Measurements from ENCODE around the gene ZBTB26. TPM values are rescaled to one million over a fixed set of nuclear protein-coding genes. Genes with fewer than 3 reads are reported as not detected.

ZBTB26 gene
- total RNA-seq, 1 donor from 2014 or later = 6.5 TPM

DNA sequence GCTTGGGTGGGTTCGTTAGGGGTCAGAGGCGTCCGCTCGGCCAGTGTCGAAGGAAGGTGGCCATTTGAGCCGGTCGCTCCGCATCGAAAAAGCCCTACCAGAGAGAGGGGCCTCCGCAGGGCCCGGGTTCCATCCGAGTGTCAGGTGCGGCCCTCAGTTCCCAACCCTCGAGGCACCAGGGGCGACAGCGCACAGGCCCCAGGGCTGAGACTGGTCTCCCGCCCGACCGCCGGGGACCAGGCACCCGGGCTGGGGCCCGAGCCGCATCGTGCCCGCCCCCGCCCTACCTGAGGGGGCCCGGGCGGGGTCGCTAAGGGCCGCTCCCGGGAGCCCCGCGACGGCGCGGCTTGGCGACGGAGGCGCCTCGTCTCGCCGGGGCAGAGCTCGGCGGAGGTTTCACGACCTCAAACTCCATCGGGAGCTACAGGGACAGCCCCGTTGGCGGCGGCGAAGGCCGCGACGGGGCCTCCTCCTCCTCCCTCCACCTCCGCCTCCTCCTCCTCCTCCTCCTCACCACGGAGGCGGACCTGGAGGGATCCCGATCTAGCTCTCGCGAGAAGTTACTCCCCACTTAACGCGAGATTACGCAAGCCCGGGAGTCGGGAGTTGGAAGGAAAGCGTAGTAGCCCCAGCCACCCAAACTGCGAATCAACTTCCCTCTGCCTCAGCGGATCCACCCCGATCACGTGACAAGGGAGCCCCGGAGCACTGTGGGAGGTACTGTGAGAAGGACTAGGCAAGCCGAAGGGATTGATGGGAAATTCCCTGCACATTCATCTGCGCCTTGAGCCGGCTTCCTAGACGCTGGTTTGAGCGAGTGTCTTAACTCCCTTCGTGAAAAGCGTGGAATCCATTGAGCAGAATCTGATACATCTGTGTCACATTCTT lies 26.2 kb downstream of the ZBTB26 start, which contains the start of gene RC3H2:
TSS of gene RC3H2 (minus strand) at position 537 of the 888 bp plus-strand sequence. CDS start 7,850 bp downstream, outside the sequence.
- no peaks in the 10 kb centered on the region for H3K9me3 Mint-ChIP-seq (ENCODE audit: unreplicated experiment)
- Histone ChIP-seq H3K9me3 (ENCODE audit: insufficient read depth, low read depth, low read length) (no peaks in the 10 kb centered on the region), H3K79me2 (ENCODE audit: insufficient read depth, low read length) (peaks cover 60% of the 10 kb centered on the region), H3K4me3 (ENCODE audit: insufficient read depth, low read depth, low read length) (peak within 1 kb of the TSS; percentile 90), H2AFZ (ENCODE audit: low read depth, low read length) (peak within 1 kb of the TSS; percentile 71), H3K36me3 (ENCODE audit: insufficient read depth, low read length) (peaks cover 3% of the 10 kb centered on the region), H3K27me3 (ENCODE audit: insufficient read depth, low read length) (no peaks in the 10 kb centered on the region), H3K4me2 (ENCODE audit: low read length) (peak within 1 kb of the TSS; percentile 89), H3K9ac (ENCODE audit: low read length) (peak within 1 kb of the TSS; percentile 99), H3K4me1 (ENCODE audit: insufficient read depth, low read length) (peaks cover 6% of the 10 kb centered on the region), H4K20me1 (ENCODE audit: insufficient read depth, low read length) (peaks cover 24% of the 10 kb centered on the region), H3K27ac (ENCODE audit: low read depth, low read length) (peak within 1 kb of the TSS; percentile 96)
- DNase-seq (ENCODE audit: low read depth) (peak; percentile 99), FAIRE-seq (peak; percentile 79)
- H3K4me1 Mint-ChIP-seq (ENCODE audit: low read depth, unreplicated experiment) = peaks cover 7% of the 10 kb centered on the region
- peak within 1 kb of the TSS; percentile 95 for H3K27ac Mint-ChIP-seq (ENCODE audit: unreplicated experiment)
- peak within 1 kb of the TSS; percentile 95 for H3K4me3 Mint-ChIP-seq (ENCODE audit: unreplicated experiment)
- TF ChIP-seq, protein P1, sequence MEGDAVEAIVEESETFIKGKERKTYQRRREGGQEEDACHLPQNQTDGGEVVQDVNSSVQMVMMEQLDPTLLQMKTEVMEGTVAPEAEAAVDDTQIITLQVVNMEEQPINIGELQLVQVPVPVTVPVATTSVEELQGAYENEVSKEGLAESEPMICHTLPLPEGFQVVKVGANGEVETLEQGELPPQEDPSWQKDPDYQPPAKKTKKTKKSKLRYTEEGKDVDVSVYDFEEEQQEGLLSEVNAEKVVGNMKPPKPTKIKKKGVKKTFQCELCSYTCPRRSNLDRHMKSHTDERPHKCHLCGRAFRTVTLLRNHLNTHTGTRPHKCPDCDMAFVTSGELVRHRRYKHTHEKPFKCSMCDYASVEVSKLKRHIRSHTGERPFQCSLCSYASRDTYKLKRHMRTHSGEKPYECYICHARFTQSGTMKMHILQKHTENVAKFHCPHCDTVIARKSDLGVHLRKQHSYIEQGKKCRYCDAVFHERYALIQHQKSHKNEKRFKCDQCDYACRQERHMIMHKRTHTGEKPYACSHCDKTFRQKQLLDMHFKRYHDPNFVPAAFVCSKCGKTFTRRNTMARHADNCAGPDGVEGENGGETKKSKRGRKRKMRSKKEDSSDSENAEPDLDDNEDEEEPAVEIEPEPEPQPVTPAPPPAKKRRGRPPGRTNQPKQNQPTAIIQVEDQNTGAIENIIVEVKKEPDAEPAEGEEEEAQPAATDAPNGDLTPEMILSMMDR (IDR thresholded peaks at IDR 0.05; ENCODE audit: insufficient read depth, low read depth, low read length) = no peak
- no peak for TF ChIP-seq EZH2 (IDR thresholded peaks at IDR 0.05; ENCODE audit: insufficient read depth, low read length)
- H3K36me3 Mint-ChIP-seq (ENCODE audit: low read depth, unreplicated experiment) = no peaks in the 10 kb centered on the region
- H3K27me3 Mint-ChIP-seq (ENCODE audit: low read depth, unreplicated experiment) = no peaks in the 10 kb centered on the region

DNA sequence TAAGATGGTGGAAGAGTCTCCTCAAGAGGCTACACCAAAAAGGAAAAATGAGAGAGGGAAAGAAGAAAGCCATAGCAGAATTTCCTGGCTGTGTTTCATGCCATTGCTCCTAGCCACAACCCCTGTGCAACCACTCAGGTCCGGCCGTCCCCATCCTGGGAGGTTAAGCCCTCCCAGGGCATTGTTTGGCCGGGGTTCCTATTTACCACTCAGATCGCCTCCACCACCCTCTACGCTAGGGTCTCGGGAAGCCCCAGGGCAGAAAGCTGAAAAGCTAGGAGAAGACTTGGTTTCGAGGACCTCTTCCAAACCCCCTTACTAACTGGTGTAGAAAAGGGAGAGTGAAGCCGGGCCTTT lies 26.9 kb downstream of the ZBTB26 start:
- Mint-ChIP-seq H3K36me3 (ENCODE audit: low read depth, unreplicated experiment) (no peaks in the 10 kb centered on the region), H3K4me3 (ENCODE audit: unreplicated experiment) (peak overlapping the region; percentile 95), H3K4me1 (ENCODE audit: low read depth, unreplicated experiment) (peaks cover 11% of the 10 kb centered on the region), H3K27ac (ENCODE audit: unreplicated experiment) (peak overlapping the region; percentile 95), H3K9me3 (ENCODE audit: unreplicated experiment) (no peaks in the 10 kb centered on the region), H3K27me3 (ENCODE audit: low read depth, unreplicated experiment) (no peaks in the 10 kb centered on the region)
- FAIRE-seq (no peak), DNase-seq (ENCODE audit: low read depth) (peak; percentile 3)
- peak overlapping the region; percentile 90 for H3K4me3 ChIP-seq (ENCODE audit: insufficient read depth, low read depth, low read length)
- peaks cover 6% of the 10 kb centered on the region for H3K4me1 ChIP-seq (ENCODE audit: insufficient read depth, low read length)
- H3K36me3 ChIP-seq (ENCODE audit: insufficient read depth, low read length) = peaks cover under 1% of the 10 kb centered on the region
- peaks cover 30% of the 10 kb centered on the region for H4K20me1 ChIP-seq (ENCODE audit: insufficient read depth, low read length)
- H3K9me3 ChIP-seq (ENCODE audit: insufficient read depth, low read depth, low read length) = no peaks in the 10 kb centered on the region
- H3K9ac ChIP-seq (ENCODE audit: low read length) = peak overlapping the region; percentile 99
- peak overlapping the region; percentile 96 for H3K27ac ChIP-seq (ENCODE audit: low read depth, low read length)
- peak overlapping the region; percentile 89 for H3K4me2 ChIP-seq (ENCODE audit: low read length)
- H2AFZ ChIP-seq (ENCODE audit: low read depth, low read length) = peak overlapping the region; percentile 65
- H3K27me3 ChIP-seq (ENCODE audit: insufficient read depth, low read length) = no peaks in the 10 kb centered on the region
- H3K79me2 ChIP-seq (ENCODE audit: insufficient read depth, low read length) = peaks cover 61% of the 10 kb centered on the region
- no peak for TF ChIP-seq EZH2 (IDR thresholded peaks at IDR 0.05; ENCODE audit: insufficient read depth, low read length)
- TF ChIP-seq, protein P1 (IDR thresholded peaks at IDR 0.05; ENCODE audit: insufficient read depth, low read depth, low read length) = no peak

Data from astrocyte (in vitro differentiated cells and primary cell).